ENCODE data around the gene GMDS.

The GMDS gene

DNA sequence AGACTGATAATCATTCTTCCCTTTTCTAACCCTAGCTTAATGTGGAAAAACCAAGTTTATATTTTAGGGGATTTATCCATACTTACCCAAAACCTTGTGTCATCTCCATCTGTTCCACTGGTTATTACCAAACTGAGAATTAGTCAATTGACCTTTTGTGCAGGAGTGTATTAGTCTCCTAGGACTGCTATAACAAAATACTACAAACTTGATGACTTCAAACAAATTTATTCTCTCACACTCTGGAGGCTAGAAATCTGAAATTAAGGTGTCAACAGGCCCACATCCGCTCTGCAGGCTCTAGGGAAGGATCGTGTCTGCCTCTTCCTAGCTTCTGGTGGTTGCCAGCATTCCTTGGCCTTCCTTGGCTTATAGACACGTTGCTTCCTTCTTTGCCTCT is 12.7 kb upstream of the GMDS start:
- no peak overlapping the region for H3K4me3 ChIP-seq (replicated peaks in 1 of 2; ENCODE audit: low read depth in 2 of 2, low read length in 2 of 2)
- no peak for DNase-seq (ENCODE audit: low read depth in 2 of 2)
- TF ChIP-seq, protein P1, sequence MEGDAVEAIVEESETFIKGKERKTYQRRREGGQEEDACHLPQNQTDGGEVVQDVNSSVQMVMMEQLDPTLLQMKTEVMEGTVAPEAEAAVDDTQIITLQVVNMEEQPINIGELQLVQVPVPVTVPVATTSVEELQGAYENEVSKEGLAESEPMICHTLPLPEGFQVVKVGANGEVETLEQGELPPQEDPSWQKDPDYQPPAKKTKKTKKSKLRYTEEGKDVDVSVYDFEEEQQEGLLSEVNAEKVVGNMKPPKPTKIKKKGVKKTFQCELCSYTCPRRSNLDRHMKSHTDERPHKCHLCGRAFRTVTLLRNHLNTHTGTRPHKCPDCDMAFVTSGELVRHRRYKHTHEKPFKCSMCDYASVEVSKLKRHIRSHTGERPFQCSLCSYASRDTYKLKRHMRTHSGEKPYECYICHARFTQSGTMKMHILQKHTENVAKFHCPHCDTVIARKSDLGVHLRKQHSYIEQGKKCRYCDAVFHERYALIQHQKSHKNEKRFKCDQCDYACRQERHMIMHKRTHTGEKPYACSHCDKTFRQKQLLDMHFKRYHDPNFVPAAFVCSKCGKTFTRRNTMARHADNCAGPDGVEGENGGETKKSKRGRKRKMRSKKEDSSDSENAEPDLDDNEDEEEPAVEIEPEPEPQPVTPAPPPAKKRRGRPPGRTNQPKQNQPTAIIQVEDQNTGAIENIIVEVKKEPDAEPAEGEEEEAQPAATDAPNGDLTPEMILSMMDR (IDR thresholded peaks at IDR 0.05; ENCODE audit: low read depth, low read length): no peak

- H3K4me3 ChIP-seq (replicated peaks in 1 of 2; ENCODE audit: low read depth in 2 of 2, low read length in 2 of 2): no peak overlapping the region
- TF ChIP-seq, protein P1 (IDR thresholded peaks at IDR 0.05; ENCODE audit: low read depth, low read length): no peak
- no peak for DNase-seq (ENCODE audit: low read depth in 2 of 2)
Observed at GRCh38 chr6:2257363-2257762, 12.0 kb upstream of the GMDS start.

DNA sequence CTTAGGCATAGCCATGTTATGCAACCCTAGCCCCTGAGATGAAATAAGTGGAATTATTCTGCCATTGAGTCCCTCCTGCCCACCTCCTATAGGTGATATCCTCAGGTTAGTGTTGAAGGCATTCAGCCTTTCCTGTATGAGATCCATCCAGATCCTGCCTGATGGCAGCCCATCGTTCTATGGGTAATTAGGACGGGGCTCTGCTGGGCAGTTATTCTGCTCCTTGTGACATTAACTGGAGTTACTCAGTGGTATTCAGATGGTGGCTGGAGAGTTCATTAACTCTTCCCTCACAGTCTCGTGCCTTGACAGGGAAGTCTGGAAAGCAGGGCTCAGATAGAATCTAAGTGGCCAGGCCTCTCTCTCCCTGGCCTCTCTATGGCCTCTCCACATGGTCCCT is 9.3 kb upstream of the GMDS start:
- no peak overlapping the region for H3K4me3 ChIP-seq (replicated peaks in 1 of 2; ENCODE audit: low read depth in 2 of 2, low read length in 2 of 2)
- TF ChIP-seq, protein P1 (IDR thresholded peaks at IDR 0.05; ENCODE audit: low read depth, low read length): no peak
- DNase-seq (ENCODE audit: low read depth in 2 of 2): no peak

DNA sequence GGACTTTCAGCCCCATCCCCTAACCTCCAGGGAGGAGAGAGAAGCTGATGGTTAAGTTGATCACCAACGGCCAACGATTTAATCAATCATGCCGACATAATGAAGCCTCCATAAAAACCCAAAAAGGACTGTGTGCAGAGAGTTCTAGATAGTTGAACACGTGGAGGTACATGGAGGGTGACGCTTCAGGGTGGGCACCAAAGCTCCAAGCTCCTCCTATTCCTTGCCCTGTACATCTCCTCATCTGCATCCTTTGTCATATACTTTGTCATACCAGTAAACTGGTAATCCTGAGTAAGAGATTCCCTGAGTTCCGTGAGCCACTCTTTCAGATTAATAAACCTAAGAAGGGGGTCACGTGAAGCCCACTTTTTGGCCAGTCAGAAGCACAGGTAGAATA is 3.7 kb upstream of the GMDS start:
- TF ChIP-seq, protein P1 (IDR thresholded peaks at IDR 0.05; ENCODE audit: low read depth, low read length): no peak
- no peak for DNase-seq (ENCODE audit: low read depth in 2 of 2)
- H3K4me3 ChIP-seq (replicated peaks in 1 of 2; ENCODE audit: low read depth in 2 of 2, low read length in 2 of 2): no peak overlapping the region

DNA sequence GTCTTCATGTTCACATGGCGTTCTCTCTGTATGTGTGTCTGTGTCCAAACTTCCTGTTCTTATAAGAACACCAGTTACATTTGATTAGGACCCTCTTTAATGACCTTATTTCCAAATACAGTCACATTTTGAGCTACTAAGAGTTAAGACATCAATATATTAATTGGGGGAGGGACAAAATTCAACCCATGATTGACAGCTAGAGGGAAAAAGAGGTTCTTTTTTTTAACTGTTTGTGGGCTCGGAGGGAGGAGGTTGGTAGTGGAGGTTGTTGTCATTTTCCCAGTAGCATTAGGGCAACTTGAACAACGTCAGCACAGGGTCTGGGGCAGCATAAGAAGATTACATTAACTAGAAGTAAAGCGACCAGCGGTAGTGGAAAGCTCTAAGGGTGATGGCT is 2.3 kb upstream of the GMDS start:
- DNase-seq (ENCODE audit: low read depth in 2 of 2): no peak
- TF ChIP-seq, protein P1 (IDR thresholded peaks at IDR 0.05; ENCODE audit: low read depth, low read length): no peak
- H3K4me3 ChIP-seq (replicated peaks in 1 of 2; ENCODE audit: low read depth in 2 of 2, low read length in 2 of 2): no peak overlapping the region

DNA sequence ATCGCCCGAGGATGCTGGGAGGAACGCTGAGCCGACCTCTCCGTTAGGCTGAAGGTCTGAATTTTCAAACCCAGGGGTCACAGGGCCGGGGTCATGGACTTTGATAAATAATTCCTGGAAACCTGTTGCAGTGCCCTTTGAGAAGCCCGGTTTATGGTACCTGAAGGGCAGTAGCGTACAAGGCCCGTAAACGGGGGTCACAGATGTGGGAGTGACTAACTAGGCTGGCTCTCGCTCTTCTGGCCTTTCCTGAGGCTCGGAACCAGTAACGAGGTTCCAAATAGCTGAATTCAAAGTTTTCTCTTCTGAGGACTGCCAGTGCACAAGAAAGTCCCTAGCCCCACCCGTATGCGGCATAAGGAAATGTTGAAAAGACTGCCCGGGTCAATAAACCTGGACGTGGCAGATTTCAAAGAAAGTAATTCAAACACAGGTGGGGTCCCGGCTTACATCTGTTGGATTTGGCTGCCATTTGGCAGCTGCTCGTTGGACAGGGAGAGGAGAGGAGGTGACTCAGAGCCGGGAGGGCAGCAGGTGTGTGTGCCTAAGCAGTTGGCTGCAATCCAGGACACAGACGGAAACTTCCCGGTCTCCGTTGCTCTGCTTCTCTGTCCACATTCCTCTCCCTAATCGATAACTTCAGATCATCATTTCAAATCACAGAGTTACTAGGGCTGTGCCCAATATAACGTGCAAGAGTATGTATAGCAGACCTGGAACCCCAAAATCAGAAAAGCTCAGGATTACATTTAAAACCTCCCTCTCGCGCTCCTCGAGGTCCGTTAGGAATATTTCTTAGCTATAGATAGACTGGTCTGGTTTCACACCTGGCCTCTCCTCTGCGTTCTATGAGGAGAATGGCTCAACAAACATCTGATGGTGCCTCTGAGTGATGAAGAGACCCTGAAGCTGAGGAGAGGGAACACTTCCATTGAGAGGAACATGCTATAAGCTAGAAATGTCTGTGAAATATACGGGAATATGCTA is 765 bp upstream of the GMDS start:
- H3K4me3 ChIP-seq (replicated peaks in 1 of 2; ENCODE audit: low read depth in 2 of 2, low read length in 2 of 2): peak overlapping the region; percentile 74 to 95
- TF ChIP-seq, protein P1 (IDR thresholded peaks at IDR 0.05; ENCODE audit: low read depth, low read length): no peak
- peak; percentile 50 to 77 for DNase-seq (ENCODE audit: low read depth in 2 of 2)
